Neural progenitor cell (in vitro differentiated cells): ENCODE measurements around the gene DPM3. TPM values are rescaled to one million over a fixed set of nuclear protein-coding genes. Genes with fewer than 3 reads are reported as not detected.

Source experiments
- DNase-seq: peaks from one replicate; pipeline ENCODE4 v3.0.0-alpha.2; 2016; ENCODE audit warnings: low spot score
- H2AFZ ChIP-seq: fragments of 200-600 bp; sonication (generic); replicated peaks from 2 replicates; pipeline ENCODE4 v1.6.1; 2016; ENCODE audit warnings: antibody characterized with exemption
- H3F3A ChIP-seq: fragments of 200-600 bp; sonication (generic); 2 replicates; pipeline ENCODE4 v1.6.1; 2016; ENCODE audit warnings: antibody characterized with exemption, low read depth
- H3K27ac ChIP-seq: fragments of 200-600 bp; sonication (generic); 2 replicates; pipeline ENCODE4 v1.5.1; 2016; ENCODE audit warnings: mild to moderate bottlenecking
- H3K27me3 ChIP-seq: fragments of 200-600 bp; sonication (generic); 2 replicates; pipeline ENCODE4 v1.6.1; 2016; ENCODE audit warnings: mild to moderate bottlenecking, moderate library complexity
- H3K36me3 ChIP-seq: fragments of 200-600 bp; sonication (generic); 2 replicates; pipeline ENCODE4 v1.5.1; 2016
- H3K4me1 ChIP-seq: fragments of 200-600 bp; sonication (generic); 2 replicates; pipeline ENCODE4 v1.6.1; 2016; ENCODE audit warnings: mixed run types
- H3K4me2 ChIP-seq: fragments of 200-600 bp; sonication (generic); 2 replicates; pipeline ENCODE4 v1.6.1; 2016
- H3K4me3 ChIP-seq: fragments of 200-600 bp; sonication (generic); 2 replicates; pipeline ENCODE4 v1.5.1; 2016
- H3K79me2 ChIP-seq: fragments of 200-600 bp; sonication (generic); 2 replicates; pipeline ENCODE4 v1.6.1; 2016; ENCODE audit warnings: low read depth
- H3K9ac ChIP-seq: fragments of 200-600 bp; sonication (generic); 2 replicates; pipeline ENCODE4 v1.6.1; 2016
- H3K9me3 ChIP-seq: fragments of 200-600 bp; sonication (generic); 2 replicates; pipeline ENCODE4 v1.5.1; 2016; ENCODE audit warnings: low read depth
- H4K20me1 ChIP-seq: fragments of 200-600 bp; sonication (generic); 2 replicates; pipeline ENCODE4 v1.6.1; 2016; ENCODE audit warnings: low read depth
- H3K27ac Mint-ChIP-seq: 3 replicates; pipeline ENCODE4 v1.8.0; 2021; ENCODE audit warnings: mixed read lengths
- H3K27me3 Mint-ChIP-seq: 2 replicates; pipeline ENCODE4 v1.8.0; 2022; ENCODE audit warnings: low read depth, mild to moderate bottlenecking, inconsistent platforms, moderate library complexity, mixed read lengths; ENCODE audit not compliant: insufficient read depth
- H3K36me3 Mint-ChIP-seq: 3 replicates; pipeline ENCODE4 v1.8.0; 2021; ENCODE audit warnings: mixed read lengths
- H3K4me1 Mint-ChIP-seq: 3 replicates; pipeline ENCODE4 v1.8.0; 2021; ENCODE audit warnings: mixed read lengths
- H3K4me3 Mint-ChIP-seq: 3 replicates; pipeline ENCODE4 v1.8.0; 2021; ENCODE audit warnings: mild to moderate bottlenecking, moderate library complexity, mixed read lengths
- H3K9me3 Mint-ChIP-seq: 3 replicates; pipeline ENCODE4 v1.8.0; 2020; ENCODE audit warnings: mixed read lengths
- EZH2 ChIP-seq: fragments of 200-600 bp; sonication (generic); IDR thresholded peaks from 2 replicates; pipeline ENCODE4 v1.6.1; 2017; ENCODE audit warnings: antibody characterized with exemption, mild to moderate bottlenecking, moderate library complexity
- EZH2phosphoT487 ChIP-seq: fragments of 200-600 bp; sonication (generic); IDR thresholded peaks from 2 replicates; pipeline ENCODE4 v1.6.1; 2017; ENCODE audit warnings: antibody characterized with exemption
- total RNA-seq: library from RNA; depleted of rRNA; stranded (reverse); fragments of >200 nt; gene quantifications from 2 replicates; pipeline ENCODE4 v1.2.3, GENCODE V29; 2015; ENCODE audit warnings: low replicate concordance
- TF ChIP-seq, protein P1 (sequence below): fragments of 200-600 bp; sonication (generic); IDR thresholded peaks from 2 replicates; pipeline ENCODE4 v1.5.1; 2017; ENCODE audit warnings: antibody characterized with exemption, mild to moderate bottlenecking

The DPM3 gene
- total RNA-seq, 1 donor from 2014 or later, result 16.8 TPM

DNA sequence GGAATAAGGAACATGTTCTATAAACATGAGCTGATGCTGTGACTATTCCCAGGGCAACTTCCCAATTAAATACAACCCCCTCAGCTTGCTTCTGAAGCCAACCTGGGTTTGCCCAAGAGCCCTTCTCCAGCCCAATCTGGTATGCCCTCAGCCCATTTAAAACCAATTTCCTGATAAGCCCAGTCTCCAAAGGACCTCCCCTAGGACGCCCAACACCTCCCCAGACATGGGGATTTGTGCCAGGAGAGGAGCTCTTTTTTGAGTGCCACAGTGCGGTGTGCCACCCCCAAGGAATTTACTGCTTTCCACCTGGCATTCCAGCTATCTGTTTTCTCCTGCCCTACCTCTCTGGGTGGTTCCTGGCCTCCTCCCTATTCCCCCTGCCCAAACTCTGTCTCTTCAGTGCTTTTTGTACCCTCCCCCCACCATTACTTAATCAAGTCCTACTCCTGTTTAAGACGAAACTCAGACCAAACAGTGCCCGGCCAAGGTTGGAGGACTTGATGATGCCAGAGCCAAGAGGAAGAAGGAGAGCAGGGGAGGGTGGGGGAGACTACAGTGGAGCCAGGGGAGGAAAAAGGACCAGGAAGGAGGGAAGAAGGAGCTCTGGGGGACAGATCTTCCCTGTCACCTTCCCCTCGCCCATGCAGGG lies 24.1 kb downstream of the DPM3 start:
- DNase-seq, result no peak
- no peak overlapping the region for H3K4me3 ChIP-seq
- H3K9me3 ChIP-seq, result no peaks in the 10 kb centered on the region
- H3K27ac ChIP-seq, result no peak overlapping the region
- H3K9me3 Mint-ChIP-seq, result no peaks in the 10 kb centered on the region
- H3K27ac Mint-ChIP-seq, result no peak overlapping the region
- no peaks in the 10 kb centered on the region for H3K36me3 Mint-ChIP-seq
- no peaks in the 10 kb centered on the region for H4K20me1 ChIP-seq
- H2AFZ ChIP-seq, result no peak overlapping the region
- H3K4me2 ChIP-seq, result no peak overlapping the region
- peaks cover 31% of the 10 kb centered on the region for H3K27me3 ChIP-seq
- H3K4me3 Mint-ChIP-seq, result peak overlapping the region; percentile 3
- peaks cover 5% of the 10 kb centered on the region for H3K4me1 Mint-ChIP-seq
- H3K9ac ChIP-seq, result no peak overlapping the region
- peaks cover 5% of the 10 kb centered on the region for H3F3A ChIP-seq
- no peaks in the 10 kb centered on the region for H3K4me1 ChIP-seq
- no peaks in the 10 kb centered on the region for H3K36me3 ChIP-seq
- TF ChIP-seq, protein P1, sequence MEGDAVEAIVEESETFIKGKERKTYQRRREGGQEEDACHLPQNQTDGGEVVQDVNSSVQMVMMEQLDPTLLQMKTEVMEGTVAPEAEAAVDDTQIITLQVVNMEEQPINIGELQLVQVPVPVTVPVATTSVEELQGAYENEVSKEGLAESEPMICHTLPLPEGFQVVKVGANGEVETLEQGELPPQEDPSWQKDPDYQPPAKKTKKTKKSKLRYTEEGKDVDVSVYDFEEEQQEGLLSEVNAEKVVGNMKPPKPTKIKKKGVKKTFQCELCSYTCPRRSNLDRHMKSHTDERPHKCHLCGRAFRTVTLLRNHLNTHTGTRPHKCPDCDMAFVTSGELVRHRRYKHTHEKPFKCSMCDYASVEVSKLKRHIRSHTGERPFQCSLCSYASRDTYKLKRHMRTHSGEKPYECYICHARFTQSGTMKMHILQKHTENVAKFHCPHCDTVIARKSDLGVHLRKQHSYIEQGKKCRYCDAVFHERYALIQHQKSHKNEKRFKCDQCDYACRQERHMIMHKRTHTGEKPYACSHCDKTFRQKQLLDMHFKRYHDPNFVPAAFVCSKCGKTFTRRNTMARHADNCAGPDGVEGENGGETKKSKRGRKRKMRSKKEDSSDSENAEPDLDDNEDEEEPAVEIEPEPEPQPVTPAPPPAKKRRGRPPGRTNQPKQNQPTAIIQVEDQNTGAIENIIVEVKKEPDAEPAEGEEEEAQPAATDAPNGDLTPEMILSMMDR, result no peak
- TF ChIP-seq EZH2 (no peak), EZH2phosphoT487 (no peak)
- H3K27me3 Mint-ChIP-seq, result peaks cover 14% of the 10 kb centered on the region
- no peaks in the 10 kb centered on the region for H3K79me2 ChIP-seq

DNA sequence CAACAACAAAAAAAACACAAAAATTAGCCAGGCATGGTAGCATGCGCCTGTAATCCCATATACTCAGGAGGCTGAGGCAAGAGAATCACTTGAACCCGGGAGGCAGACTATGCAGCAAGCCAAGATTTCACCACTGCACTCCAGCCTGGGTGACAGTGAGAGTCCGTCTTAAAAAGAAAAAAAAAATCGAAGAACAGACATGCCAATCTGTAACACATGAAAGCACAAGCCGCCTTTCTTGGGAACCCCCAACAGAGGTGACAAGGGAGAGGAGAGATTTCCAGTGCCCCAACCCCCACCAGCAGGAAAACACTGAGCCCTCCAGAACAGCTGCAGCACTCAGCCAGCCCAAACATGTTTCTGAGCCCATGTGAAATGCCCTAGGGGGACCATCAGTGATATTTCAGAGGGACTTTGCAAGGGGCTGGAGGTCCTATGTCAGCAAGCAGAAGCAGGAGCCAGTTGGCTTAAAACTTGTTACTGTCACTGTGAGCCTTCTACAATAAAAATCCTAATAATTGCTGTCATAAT lies 26.8 kb downstream of the DPM3 start:
- no peak overlapping the region for H2AFZ ChIP-seq
- H3K9me3 ChIP-seq, result no peaks in the 10 kb centered on the region
- Mint-ChIP-seq H3K9me3 (no peaks in the 10 kb centered on the region), H3K27me3 (peaks cover 5% of the 10 kb centered on the region), H3K27ac (no peak overlapping the region), H3K36me3 (no peaks in the 10 kb centered on the region), H3K4me1 (peaks cover 7% of the 10 kb centered on the region), H3K4me3 (no peak overlapping the region)
- no peak overlapping the region for H3K27ac ChIP-seq
- DNase-seq, result no peak
- no peak overlapping the region for H3K4me2 ChIP-seq
- no peak overlapping the region for H3K4me3 ChIP-seq
- H3K27me3 ChIP-seq, result peaks cover 6% of the 10 kb centered on the region
- no peaks in the 10 kb centered on the region for H3K79me2 ChIP-seq
- no peak overlapping the region for H3K9ac ChIP-seq
- H3K36me3 ChIP-seq, result no peaks in the 10 kb centered on the region
- H3K4me1 ChIP-seq, result no peaks in the 10 kb centered on the region
- H4K20me1 ChIP-seq, result no peaks in the 10 kb centered on the region
- H3F3A ChIP-seq, result no peaks in the 10 kb centered on the region
- TF ChIP-seq, protein P1, result no peak
- TF ChIP-seq EZH2 (no peak), EZH2phosphoT487 (no peak)

DNA sequence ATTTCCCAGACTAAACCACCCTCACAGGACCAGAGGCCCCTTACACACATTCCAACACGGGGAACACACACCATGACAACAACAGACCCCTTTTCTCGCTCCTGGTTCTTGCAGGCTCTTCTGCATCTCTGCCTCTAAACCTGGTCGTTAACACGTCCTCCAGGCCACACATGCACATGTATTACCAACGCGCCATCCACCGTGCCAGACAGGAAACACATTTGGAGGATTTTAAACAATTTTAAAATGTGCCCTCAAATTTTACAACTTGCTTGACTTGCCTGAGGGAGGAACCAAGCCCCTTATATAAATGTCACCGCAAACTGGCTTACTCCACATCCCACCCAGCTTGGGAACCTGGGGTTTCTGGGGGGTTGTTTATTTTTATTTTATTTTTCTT lies 29.5 kb downstream of the DPM3 start:
- Histone ChIP-seq H4K20me1 (no peaks in the 10 kb centered on the region), H3K27ac (no peak overlapping the region), H3K27me3 (peaks cover 10% of the 10 kb centered on the region), H3K4me3 (no peak overlapping the region), H3K9ac (no peak overlapping the region), H3F3A (no peaks in the 10 kb centered on the region), H2AFZ (no peak overlapping the region), H3K4me1 (no peaks in the 10 kb centered on the region), H3K9me3 (no peaks in the 10 kb centered on the region), H3K4me2 (no peak overlapping the region), H3K36me3 (no peaks in the 10 kb centered on the region), H3K79me2 (no peaks in the 10 kb centered on the region)
- TF ChIP-seq EZH2phosphoT487, result no peak
- H3K36me3 Mint-ChIP-seq, result no peaks in the 10 kb centered on the region
- H3K4me1 Mint-ChIP-seq, result peaks cover 7% of the 10 kb centered on the region
- no peaks in the 10 kb centered on the region for H3K9me3 Mint-ChIP-seq
- peaks cover 10% of the 10 kb centered on the region for H3K27me3 Mint-ChIP-seq
- no peak overlapping the region for H3K4me3 Mint-ChIP-seq
- DNase-seq, result no peak
- no peak overlapping the region for H3K27ac Mint-ChIP-seq

DNA sequence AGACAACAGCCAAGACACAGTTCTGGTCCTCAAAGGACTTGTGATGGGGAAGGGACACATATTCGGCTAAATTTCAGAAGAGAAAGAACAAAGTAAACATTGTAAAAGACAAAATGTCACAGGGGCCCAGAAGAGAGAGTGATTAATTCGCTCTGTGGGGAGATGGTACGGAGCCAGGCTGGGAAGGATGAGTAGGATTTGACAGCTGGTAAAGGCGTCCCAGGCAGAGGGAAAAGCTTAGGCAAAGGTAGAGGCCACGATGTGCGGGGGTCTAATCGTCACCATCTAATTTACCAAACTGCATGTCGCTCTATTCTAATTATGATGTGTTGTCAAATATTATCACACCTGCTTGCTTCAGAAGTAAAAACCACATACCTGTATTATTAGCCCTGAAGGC lies 29.9 kb downstream of the DPM3 start:
- H3K4me1 Mint-ChIP-seq, result peaks cover 10% of the 10 kb centered on the region
- no peak overlapping the region for H3K27ac ChIP-seq
- H3K79me2 ChIP-seq, result no peaks in the 10 kb centered on the region
- no peak overlapping the region for H2AFZ ChIP-seq
- no peaks in the 10 kb centered on the region for H3K9me3 ChIP-seq
- no peak overlapping the region for H3K4me3 ChIP-seq
- no peaks in the 10 kb centered on the region for H3K36me3 ChIP-seq
- no peaks in the 10 kb centered on the region for H3K36me3 Mint-ChIP-seq
- no peaks in the 10 kb centered on the region for H3F3A ChIP-seq
- DNase-seq, result no peak
- peaks cover 10% of the 10 kb centered on the region for H3K27me3 Mint-ChIP-seq
- H3K9me3 Mint-ChIP-seq, result no peaks in the 10 kb centered on the region
- H3K4me1 ChIP-seq, result no peaks in the 10 kb centered on the region
- peaks cover 10% of the 10 kb centered on the region for H3K27me3 ChIP-seq
- H3K4me3 Mint-ChIP-seq, result no peak overlapping the region
- no peak overlapping the region for H3K4me2 ChIP-seq
- H4K20me1 ChIP-seq, result no peaks in the 10 kb centered on the region
- TF ChIP-seq EZH2phosphoT487 (no peak), EZH2 (no peak)
- TF ChIP-seq, protein P1, result no peak
- H3K27ac Mint-ChIP-seq, result no peak overlapping the region
- H3K9ac ChIP-seq, result no peak overlapping the region
